Jurkat, Clone E6-1 (cell line): Measurements from ENCODE around the gene SPINK2.

Experiments used
- DNase-seq: peaks from one replicate; pipeline ENCODE4 v3.0.0-alpha.2; 2011; ENCODE audit warnings: low read depth, low spot score
- H3K4me3 ChIP-seq: 2 replicates; pipeline ENCODE4 v1.5.1; 2011; ENCODE audit warnings: mild to moderate bottlenecking, low read length, control low read depth, moderate library complexity

SPINK2 gene

DNA sequence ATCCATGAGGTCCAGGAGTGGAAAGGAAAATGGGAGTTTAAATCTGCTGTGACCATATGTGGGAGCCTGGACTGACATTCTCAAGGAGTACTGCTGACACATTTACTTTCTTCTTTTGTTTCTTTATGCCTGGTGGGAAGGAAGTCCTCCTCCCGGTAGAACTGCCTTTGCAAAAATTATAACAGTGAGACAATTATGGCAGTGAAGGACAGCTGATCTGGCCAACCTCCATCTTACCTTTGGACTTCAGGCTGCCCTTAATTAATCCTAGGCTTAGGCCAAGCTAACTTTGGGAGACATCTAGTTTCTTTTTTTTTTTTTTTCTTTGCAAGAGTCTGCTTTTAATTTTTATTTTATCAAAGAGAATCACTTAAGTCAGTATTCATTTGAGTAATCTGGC is 61.3 kb downstream of the SPINK2 start:
- DNase-seq = no peak
- no peak overlapping the region for H3K4me3 ChIP-seq
